SH-SY5Y (cell line): ENCODE measurements around the gene CLCA4.

Experiments used
- GATA2 ChIP-seq: IDR thresholded peaks from 2 replicates; pipeline ENCODE4 v1.6.1; 2011; ENCODE audit warnings: mild to moderate bottlenecking, low read depth, low read length
- GATA3 ChIP-seq: IDR thresholded peaks from 2 replicates; pipeline ENCODE4 v1.6.1; 2011; ENCODE audit warnings: low read depth, mild to moderate bottlenecking, low read length, moderate library complexity

- TF ChIP-seq GATA3 (no peak), GATA2 (no peak)
Observed at GRCh38 chr1:86517336-86517735, 29.5 kb upstream of the CLCA4 start.
